NCI-H2227 treated with DMSO at 0.1 percent for 48 hours (cell line): ENCODE data around the gene RAP1A.
"Not testable (repeated sequence)": the region's sequence is repeated elsewhere in the genome, so short reads cannot be mapped to it uniquely, and the experiment has no call there.

Experiments
- DNase-seq: peaks from one replicate; lab custom pipeline; 2025; lab: John Stamatoyannopoulos, UW

RAP1A gene

GRCh38 chr1:111665497-111665896 is 45.9 kb downstream of the RAP1A start:
- no peak for DNase-seq

- DNase-seq, result no peak
Observed at GRCh38 chr1:111666828-111667227, 47.2 kb downstream of the RAP1A start.

GRCh38 chr1:111669268-111669667 is 49.7 kb downstream of the RAP1A start:
- DNase-seq, result no peak

GRCh38 chr1:111671852-111672251 is 52.3 kb downstream of the RAP1A start:
- DNase-seq, result no peak

GRCh38 chr1:111672331-111672730 is 52.7 kb downstream of the RAP1A start:
- DNase-seq, result no peak

- DNase-seq, result no peak
Observed at GRCh38 chr1:111677604-111678003, 58.0 kb downstream of the RAP1A start.

GRCh38 chr1:111679541-111679940 is 60.0 kb downstream of the RAP1A start:
- no peak for DNase-seq

GRCh38 chr1:111680212-111680800 is 60.7 kb downstream of the RAP1A start:
- not testable (repeated sequence) for DNase-seq

- DNase-seq, result not testable (repeated sequence)
Observed at GRCh38 chr1:111685293-111686153, 65.9 kb downstream of the RAP1A start.

- DNase-seq, result peak; percentile 18
Observed at GRCh38 chr1:111690306-111690617, 70.7 kb downstream of the RAP1A start.

- DNase-seq, result no peak
Observed at GRCh38 chr1:111691886-111692285, 72.3 kb downstream of the RAP1A start.

- no peak for DNase-seq
Observed at GRCh38 chr1:111695801-111696200, 76.2 kb downstream of the RAP1A start.

GRCh38 chr1:111696330-111696729 is 76.7 kb downstream of the RAP1A start:
- DNase-seq, result no peak

GRCh38 chr1:111699268-111699667 is 79.7 kb downstream of the RAP1A start:
- no peak for DNase-seq

GRCh38 chr1:111702504-111703050 is 83.0 kb downstream of the RAP1A start:
- no peak for DNase-seq

GRCh38 chr1:111704240-111704639 is 84.7 kb downstream of the RAP1A start:
- DNase-seq, result no peak

GRCh38 chr1:111704776-111705175 is 85.2 kb downstream of the RAP1A start:
- no peak for DNase-seq

- DNase-seq, result no peak
Observed at GRCh38 chr1:111705841-111706240, 86.3 kb downstream of the RAP1A start.

GRCh38 chr1:111706921-111707320 is 87.3 kb downstream of the RAP1A start:
- DNase-seq, result no peak

- DNase-seq, result no peak
Observed at GRCh38 chr1:111707906-111708305, 88.3 kb downstream of the RAP1A start.

GRCh38 chr1:111709986-111710385 is 90.4 kb downstream of the RAP1A start:
- DNase-seq, result no peak

GRCh38 chr1:111716333-111716732 is 96.7 kb downstream of the RAP1A start:
- DNase-seq, result no peak

GRCh38 chr1:111717450-111717849 is 97.9 kb downstream of the RAP1A start:
- no peak for DNase-seq
